ENCODE results near the gene SMARCC2.

DNA sequence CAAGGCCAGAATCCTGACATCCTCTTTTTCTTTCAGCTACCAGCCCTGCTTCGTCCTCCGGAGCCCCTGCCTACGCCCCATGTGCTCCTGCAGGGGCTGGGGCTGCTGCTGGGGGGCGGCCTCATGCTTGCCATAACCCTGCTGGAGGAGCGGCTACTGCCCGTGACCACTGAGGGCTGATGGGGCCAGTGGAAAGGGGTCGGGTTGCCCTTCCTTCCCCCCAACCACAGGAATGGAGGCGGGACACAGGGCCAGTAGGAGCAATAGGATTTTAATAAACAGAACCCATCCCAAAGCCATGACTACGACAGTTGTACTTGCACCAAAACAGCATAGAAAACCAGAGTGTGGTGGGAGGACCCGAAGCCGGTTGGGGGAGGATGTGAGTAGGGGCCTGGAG lies 48.3 kb upstream of the SMARCC2 start:
- TF ChIP-seq EZH2 (IDR thresholded peaks at IDR 0.05; ENCODE audit: low read length, unreplicated experiment) (no peak), EZH2phosphoT487 (IDR thresholded peaks at IDR 0.05; ENCODE audit: borderline replicate concordance, low read length) (no peak)
- TF ChIP-seq, protein P1, sequence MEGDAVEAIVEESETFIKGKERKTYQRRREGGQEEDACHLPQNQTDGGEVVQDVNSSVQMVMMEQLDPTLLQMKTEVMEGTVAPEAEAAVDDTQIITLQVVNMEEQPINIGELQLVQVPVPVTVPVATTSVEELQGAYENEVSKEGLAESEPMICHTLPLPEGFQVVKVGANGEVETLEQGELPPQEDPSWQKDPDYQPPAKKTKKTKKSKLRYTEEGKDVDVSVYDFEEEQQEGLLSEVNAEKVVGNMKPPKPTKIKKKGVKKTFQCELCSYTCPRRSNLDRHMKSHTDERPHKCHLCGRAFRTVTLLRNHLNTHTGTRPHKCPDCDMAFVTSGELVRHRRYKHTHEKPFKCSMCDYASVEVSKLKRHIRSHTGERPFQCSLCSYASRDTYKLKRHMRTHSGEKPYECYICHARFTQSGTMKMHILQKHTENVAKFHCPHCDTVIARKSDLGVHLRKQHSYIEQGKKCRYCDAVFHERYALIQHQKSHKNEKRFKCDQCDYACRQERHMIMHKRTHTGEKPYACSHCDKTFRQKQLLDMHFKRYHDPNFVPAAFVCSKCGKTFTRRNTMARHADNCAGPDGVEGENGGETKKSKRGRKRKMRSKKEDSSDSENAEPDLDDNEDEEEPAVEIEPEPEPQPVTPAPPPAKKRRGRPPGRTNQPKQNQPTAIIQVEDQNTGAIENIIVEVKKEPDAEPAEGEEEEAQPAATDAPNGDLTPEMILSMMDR (conservative IDR thresholded peaks at IDR 0.05; ENCODE audit: low read depth, low read length): no peak
